PC-3 (cell line): ENCODE results near the gene ARHGDIB. TPM values are rescaled to one million over a fixed set of nuclear protein-coding genes. Genes with fewer than 3 reads are reported as not detected.

Source experiments
- ATAC-seq: fragments of 200-7000 bp; cut with Tn5 transposase; 2 replicates; pipeline ENCODE4 v1.9.1; 2020; ENCODE audit warnings: mild to moderate bottlenecking, moderate library complexity
- BruUV-seq: library from RNA; stranded (reverse); fragments of 400-500 nt; replicated peaks from 2 replicates; lab custom pipeline; 2021; lab: Mats Ljungman, UMichigan
- CTCF ChIA-PET: fragments of 300-600 bp; sonication (Branson Sonifier 250); formaldehyde crosslinking; loops from one replicate; lab custom pipeline; 2022; ENCODE audit warnings: antibody characterized with exemption; lab: Charles Lee
- POLR2A ChIA-PET: fragments of 300-600 bp; sonication (Branson Sonifier 250); formaldehyde crosslinking; loops from one replicate; lab custom pipeline; 2022; ENCODE audit warnings: antibody characterized with exemption; ENCODE audit not compliant: unreplicated experiment; lab: Charles Lee
- DNase-seq: peaks from one replicate; pipeline ENCODE4 v3.0.0-alpha.2; 2015
- H2AFZ ChIP-seq: fragments of 300-600 bp; sonication (generic); 2 replicates; pipeline ENCODE4 v1.6.0; 2016; ENCODE audit warnings: antibody characterized with exemption, low read length
- H3F3A ChIP-seq: fragments of 300-600 bp; sonication (generic); one replicate; pipeline ENCODE4 v1.6.0; 2017; ENCODE audit warnings: antibody characterized with exemption, low read length, control low read depth, mild to moderate bottlenecking; ENCODE audit not compliant: unreplicated experiment
- H3K27ac ChIP-seq: fragments of 300-600 bp; sonication (generic); 2 replicates; pipeline ENCODE4 v1.5.1; 2016; ENCODE audit warnings: mild to moderate bottlenecking, low read length
- H3K27me3 ChIP-seq: fragments of 300-600 bp; sonication (generic); 2 replicates; pipeline ENCODE4 v1.6.1; 2016; ENCODE audit warnings: low read length, mixed read lengths
- H3K36me3 ChIP-seq: fragments of 300-600 bp; sonication (generic); 2 replicates; pipeline ENCODE4 v1.6.1; 2016; ENCODE audit warnings: low read depth, mixed run types, low read length, mixed read lengths
- H3K4me1 ChIP-seq: fragments of 300-600 bp; sonication (generic); 2 replicates; pipeline ENCODE4 v1.5.1; 2016; ENCODE audit warnings: low read length; ENCODE audit not compliant: insufficient read depth
- H3K4me2 ChIP-seq: fragments of 300-600 bp; sonication (generic); 2 replicates; pipeline ENCODE4 v1.6.0; 2016; ENCODE audit warnings: low read length
- H3K4me3 ChIP-seq: fragments of 300-600 bp; sonication (generic); 2 replicates; pipeline ENCODE4 v1.5.1; 2016; ENCODE audit warnings: mild to moderate bottlenecking, low read length, mixed read lengths
- H3K79me2 ChIP-seq: fragments of 300-600 bp; sonication (generic); 2 replicates; pipeline ENCODE4 v1.6.1; 2017; ENCODE audit warnings: low read length, mixed read lengths
- H3K9ac ChIP-seq: fragments of 300-600 bp; sonication (generic); 2 replicates; pipeline ENCODE4 v1.6.0; 2016; ENCODE audit warnings: mild to moderate bottlenecking, low read length
- H3K9me2 ChIP-seq: fragments of 300-600 bp; sonication (generic); replicated peaks from 2 replicates; pipeline ENCODE4 v1.6.1; 2016; ENCODE audit warnings: mixed run types, low read length, mixed read lengths
- H3K9me3 ChIP-seq: fragments of 300-600 bp; sonication (generic); 2 replicates; pipeline ENCODE4 v1.6.1; 2016; ENCODE audit warnings: low read length, mixed read lengths
- H4K20me1 ChIP-seq: fragments of 300-600 bp; sonication (generic); 2 replicates; pipeline ENCODE4 v1.6.1; 2016; ENCODE audit warnings: low read length, mixed read lengths
- EZH2 ChIP-seq: fragments of 300-600 bp; sonication (generic); IDR thresholded peaks from one replicate; pipeline ENCODE4 v1.6.1; 2017; ENCODE audit warnings: antibody characterized with exemption, mild to moderate bottlenecking, low read length; ENCODE audit not compliant: unreplicated experiment
- EZH2phosphoT487 ChIP-seq: fragments of 300-600 bp; sonication (generic); IDR thresholded peaks from 2 replicates; pipeline ENCODE4 v1.6.1; 2018; ENCODE audit warnings: mild to moderate bottlenecking, antibody characterized with exemption, low read length, borderline replicate concordance
- intact Hi-C: fragments of 100-400 bp; cut with micrococcal nuclease; formaldehyde crosslinking; loops from 2 replicates; pipeline ENCODE4 v1.9.0; 2023
- total RNA-seq: library from RNA; depleted of rRNA; stranded (reverse); fragments of >200 nt; gene quantifications from 2 replicates; pipeline ENCODE4 v1.2.3, GENCODE V29; 2014
- TF ChIP-seq, protein P1 (sequence below): fragments of 300-600 bp; sonication (generic); conservative IDR thresholded peaks from 2 replicates; pipeline ENCODE4 v1.5.1; 2017; ENCODE audit warnings: antibody characterized with exemption, low read depth, mild to moderate bottlenecking, low read length

The ARHGDIB gene
- total RNA-seq, 1 experiment from 2014 or later = 10.4 TPM

DNA sequence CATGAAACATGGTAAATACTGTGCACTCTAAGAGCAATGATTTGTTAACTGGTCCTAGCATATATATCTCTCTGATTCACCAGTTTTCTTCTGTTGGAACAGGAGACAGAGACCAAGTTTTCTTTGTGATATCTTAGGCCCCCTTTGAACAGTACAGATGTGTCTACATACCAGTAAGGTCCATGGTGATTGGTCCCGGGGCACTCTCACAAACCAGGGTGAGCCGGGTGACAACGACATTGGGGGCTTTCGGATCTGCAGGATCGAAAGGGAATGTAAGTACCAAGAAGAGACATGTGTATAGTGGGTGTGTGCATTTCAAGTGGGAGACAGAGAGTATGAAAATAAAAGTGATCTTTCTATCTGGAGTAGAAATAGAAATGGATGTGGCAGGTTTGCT lies 11.8 kb downstream of the ARHGDIB start:
- POLR2A ChIA-PET = no interaction called here
- CTCF ChIA-PET = no interaction called here
- no peaks in the 10 kb centered on the region for H3K9me3 ChIP-seq
- peaks cover 67% of the 10 kb centered on the region for H3K4me1 ChIP-seq
- no peaks in the 10 kb centered on the region for H3K79me2 ChIP-seq
- H3K36me3 ChIP-seq = no peaks in the 10 kb centered on the region
- no peak overlapping the region for H3K9ac ChIP-seq
- DNase-seq (no peak), ATAC-seq (no peak)
- intact Hi-C loops = no loop called here
- H3F3A ChIP-seq = no peaks in the 10 kb centered on the region
- H3K27me3 ChIP-seq = no peaks in the 10 kb centered on the region
- no peak for TF ChIP-seq EZH2phosphoT487
- TF ChIP-seq, protein P1, sequence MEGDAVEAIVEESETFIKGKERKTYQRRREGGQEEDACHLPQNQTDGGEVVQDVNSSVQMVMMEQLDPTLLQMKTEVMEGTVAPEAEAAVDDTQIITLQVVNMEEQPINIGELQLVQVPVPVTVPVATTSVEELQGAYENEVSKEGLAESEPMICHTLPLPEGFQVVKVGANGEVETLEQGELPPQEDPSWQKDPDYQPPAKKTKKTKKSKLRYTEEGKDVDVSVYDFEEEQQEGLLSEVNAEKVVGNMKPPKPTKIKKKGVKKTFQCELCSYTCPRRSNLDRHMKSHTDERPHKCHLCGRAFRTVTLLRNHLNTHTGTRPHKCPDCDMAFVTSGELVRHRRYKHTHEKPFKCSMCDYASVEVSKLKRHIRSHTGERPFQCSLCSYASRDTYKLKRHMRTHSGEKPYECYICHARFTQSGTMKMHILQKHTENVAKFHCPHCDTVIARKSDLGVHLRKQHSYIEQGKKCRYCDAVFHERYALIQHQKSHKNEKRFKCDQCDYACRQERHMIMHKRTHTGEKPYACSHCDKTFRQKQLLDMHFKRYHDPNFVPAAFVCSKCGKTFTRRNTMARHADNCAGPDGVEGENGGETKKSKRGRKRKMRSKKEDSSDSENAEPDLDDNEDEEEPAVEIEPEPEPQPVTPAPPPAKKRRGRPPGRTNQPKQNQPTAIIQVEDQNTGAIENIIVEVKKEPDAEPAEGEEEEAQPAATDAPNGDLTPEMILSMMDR = no peak
- TF ChIP-seq EZH2 = no peak
- no peak overlapping the region for H3K4me2 ChIP-seq
- no peaks in the 10 kb centered on the region for H4K20me1 ChIP-seq
- no peaks in the 10 kb centered on the region for H3K9me2 ChIP-seq
- H3K27ac ChIP-seq = no peak overlapping the region
- H2AFZ ChIP-seq = no peak overlapping the region
- H3K4me3 ChIP-seq = no peak overlapping the region
- BruUV-seq = no TSS peak

DNA sequence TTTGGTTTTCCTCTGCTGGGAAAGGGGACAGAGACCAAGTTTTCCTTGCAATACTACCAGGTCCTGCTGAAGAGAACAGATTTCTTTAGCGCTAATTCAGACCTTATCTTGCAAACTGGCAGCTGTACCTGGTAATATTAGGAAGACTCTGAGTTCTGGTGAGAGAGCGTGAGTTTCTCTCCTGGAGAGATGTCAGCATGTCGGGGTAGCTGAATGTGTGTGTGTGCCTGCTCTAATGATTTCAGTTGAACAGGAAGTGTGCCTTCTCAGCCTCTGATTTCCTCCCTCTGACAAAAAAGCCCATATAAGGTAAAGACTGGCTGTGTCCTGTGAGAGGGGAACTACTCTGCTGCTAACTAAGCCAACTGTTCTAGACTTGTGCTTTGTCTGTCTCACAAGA lies 12.7 kb downstream of the ARHGDIB start:
- H3K9ac ChIP-seq = no peak overlapping the region
- POLR2A ChIA-PET = no interaction called here
- no peaks in the 10 kb centered on the region for H3K9me2 ChIP-seq
- no peak overlapping the region for H3K4me3 ChIP-seq
- no peaks in the 10 kb centered on the region for H3K27me3 ChIP-seq
- intact Hi-C loops = no loop called here
- no peak for TF ChIP-seq EZH2phosphoT487
- TF ChIP-seq, protein P1 = no peak
- TF ChIP-seq EZH2 = no peak
- no peaks in the 10 kb centered on the region for H3K79me2 ChIP-seq
- H3K4me1 ChIP-seq = peaks cover 67% of the 10 kb centered on the region
- H3K36me3 ChIP-seq = no peaks in the 10 kb centered on the region
- no TSS peak for BruUV-seq
- no peak overlapping the region for H3K27ac ChIP-seq
- peak; percentile 13 for DNase-seq
- H3K4me2 ChIP-seq = no peak overlapping the region
- H3K9me3 ChIP-seq = no peaks in the 10 kb centered on the region
- CTCF ChIA-PET = no interaction called here
- no peak for ATAC-seq
- no peaks in the 10 kb centered on the region for H4K20me1 ChIP-seq
- H2AFZ ChIP-seq = no peak overlapping the region
- no peaks in the 10 kb centered on the region for H3F3A ChIP-seq

DNA sequence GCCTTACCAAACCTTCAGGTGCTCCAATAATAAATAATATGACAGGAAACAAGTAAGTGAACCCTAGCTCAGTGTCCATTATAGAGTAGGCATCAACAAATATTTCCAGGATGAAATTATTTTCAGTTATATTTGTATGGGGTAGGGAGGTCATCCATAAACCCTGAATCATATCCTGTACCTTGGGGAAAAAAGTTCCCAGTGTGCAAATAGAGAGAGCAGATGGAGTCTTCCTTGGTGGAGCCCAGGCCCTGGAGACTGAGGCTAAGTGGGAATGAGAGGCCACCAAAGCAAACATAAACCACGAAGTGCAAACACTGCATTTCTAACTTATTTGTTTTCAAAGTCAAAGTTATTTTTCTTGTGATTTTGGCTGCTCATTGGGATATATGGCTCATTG lies 14.5 kb downstream of the ARHGDIB start:
- ATAC-seq = peak; percentile 95
- CTCF ChIA-PET = no interaction called here
- TF ChIP-seq EZH2 (no peak), EZH2phosphoT487 (no peak)
- TF ChIP-seq, protein P1 = no peak
- Histone ChIP-seq H3F3A (no peaks in the 10 kb centered on the region), H3K79me2 (no peaks in the 10 kb centered on the region), H3K9me3 (no peaks in the 10 kb centered on the region), H3K4me2 (peak overlapping the region; percentile 38; the same call in 1 of the 2 replicates), H3K36me3 (no peaks in the 10 kb centered on the region), H2AFZ (no peak overlapping the region), H3K9ac (no peak overlapping the region), H3K27me3 (no peaks in the 10 kb centered on the region), H3K4me3 (no peak overlapping the region), H3K27ac (peak overlapping the region; percentile 46), H3K9me2 (no peaks in the 10 kb centered on the region), H3K4me1 (peaks cover 55% of the 10 kb centered on the region), H4K20me1 (no peaks in the 10 kb centered on the region)
- intact Hi-C loops = no loop called here
- peak; percentile 74 for DNase-seq
- BruUV-seq = no TSS peak
- POLR2A ChIA-PET = no interaction called here
